B cell (primary cell): ENCODE data around the gene GGN. TPM values are rescaled to one million over a fixed set of nuclear protein-coding genes. Genes with fewer than 3 reads are reported as not detected.
"Not testable (repeated sequence)": the region's sequence is repeated elsewhere in the genome, so short reads cannot be mapped to it uniquely, and the experiment has no call there.

Experiments
- ATAC-seq: fragments of 200-7000 bp; cut with Tn5 transposase; one replicate; pipeline ENCODE4 v1.10.0; 2021; ENCODE audit warnings: low read depth, mild to moderate bottlenecking, moderate number of reproducible peaks, moderate library complexity
- CTCF ChIA-PET: fragments of 350-600 bp; sonication (Branson Sonifier 250); formaldehyde crosslinking; loops from one replicate; lab custom pipeline; 2021; ENCODE audit warnings: antibody characterized with exemption, inconsistent platforms; lab: Charles Lee
- POLR2A ChIA-PET: fragments of 350-600 bp; sonication (Branson Sonifier 250); formaldehyde crosslinking; loops from one replicate; lab custom pipeline; 2021; ENCODE audit warnings: antibody characterized with exemption; lab: Charles Lee
- DNase-seq: peaks from one replicate; pipeline ENCODE4 v3.0.0; 2013
- H2AFZ ChIP-seq: 2 replicates; pipeline ENCODE4 v1.6.1; 2012; ENCODE audit warnings: mild to moderate bottlenecking, low read depth, low read length; ENCODE audit not compliant: insufficient read depth, poor library complexity, severe bottlenecking
- H3K27ac ChIP-seq, 2 donors: 1 replicate in 1 of 2; 2 replicates in 1 of 2; pipeline ENCODE4 v1.5.1; 2012 to 2013; ENCODE audit warnings: low read length in 2 of 2, mild to moderate bottlenecking in 2 of 2, moderate library complexity in 1 of 2
- H3K27me3 ChIP-seq, 4 experiments: fragments of 200-600 bp in 1 of 4; sonication (generic) in 1 of 4; replicated peaks in 1 of 4; 1 replicate in 2 of 4; 2 replicates in 2 of 4; pipeline versions ENCODE4 v1.6.1 to v1.7.0; 2013 to 2016; ENCODE audit warnings: low read length in 3 of 4, mild to moderate bottlenecking in 2 of 4, mixed read lengths in 1 of 4, moderate library complexity in 1 of 4; ENCODE audit not compliant: insufficient read depth in 4 of 4, control insufficient read depth in 3 of 4; ENCODE audit errors: control extremely low read depth in 1 of 4
- H3K36me3 ChIP-seq, 2 experiments: replicated peaks in 1 of 2; 1 replicate in 1 of 2; 2 replicates in 1 of 2; pipeline versions ENCODE4 v1.6.1 to v1.7.1; 2013; ENCODE audit warnings: low read length in 1 of 2; ENCODE audit not compliant: insufficient read depth in 2 of 2, control insufficient read depth in 1 of 2; ENCODE audit errors: control extremely low read depth in 1 of 2, extremely low read depth in 1 of 2
- H3K4me1 ChIP-seq, 2 donors: fragments of 200-600 bp in 1 of 2; sonication (generic) in 1 of 2; 1 replicate in 1 of 2; 2 replicates in 1 of 2; pipeline versions ENCODE4 v1.5.1 to v1.6.1; 2013 to 2017; ENCODE audit warnings: low read length in 2 of 2; ENCODE audit not compliant: control insufficient read depth in 2 of 2, insufficient read depth in 2 of 2
- H3K4me2 ChIP-seq: replicated peaks from 2 replicates; pipeline ENCODE3; 2012; ENCODE audit warnings: mild to moderate bottlenecking, low read depth, low read length; ENCODE audit not compliant: poor library complexity, severe bottlenecking
- H3K4me3 ChIP-seq, 5 experiments: fragments of 200-600 bp in 1 of 5; sonication (generic) in 1 of 5; 1 replicate in 3 of 5; 2 replicates in 2 of 5; pipeline versions ENCODE4 v1.5.1 to v1.7.0; 2011 to 2016; ENCODE audit warnings: low read length in 4 of 5, mild to moderate bottlenecking in 4 of 5, low read depth in 2 of 5, control low read depth in 1 of 5, moderate library complexity in 1 of 5; ENCODE audit not compliant: insufficient read depth in 1 of 5; ENCODE audit errors: control extremely low read depth in 1 of 5, extremely low read depth in 1 of 5
- H3K79me2 ChIP-seq: fragments of 200-600 bp; sonication (generic); one replicate; pipeline ENCODE4 v1.6.0; 2016; ENCODE audit warnings: low read length; ENCODE audit not compliant: control insufficient read depth, insufficient read depth
- H3K9ac ChIP-seq: fragments of 200-600 bp; sonication (generic); 2 replicates; pipeline ENCODE4 v1.6.1; 2017; ENCODE audit warnings: mild to moderate bottlenecking, low read length, moderate library complexity
- H3K9me3 ChIP-seq, 3 donors: one replicate each; pipeline versions ENCODE4 v1.6.1 to v1.7.1; 2013; ENCODE audit warnings: low read length in 2 of 3; ENCODE audit not compliant: control insufficient read depth in 2 of 3, insufficient read depth in 1 of 3; ENCODE audit errors: control extremely low read depth in 1 of 3
- H4K20me1 ChIP-seq: 2 replicates; pipeline ENCODE4 v1.6.0; 2012; ENCODE audit warnings: mild to moderate bottlenecking, low read length; ENCODE audit not compliant: insufficient read depth, control insufficient read depth, poor library complexity, severe bottlenecking
- H3K27ac Mint-ChIP-seq: one replicate; pipeline ENCODE4 v1.8.0; 2021; ENCODE audit warnings: mixed read lengths
- H3K27me3 Mint-ChIP-seq: one replicate; pipeline ENCODE4 v1.8.0; 2021; ENCODE audit warnings: mixed read lengths
- H3K4me1 Mint-ChIP-seq: one replicate; pipeline ENCODE4 v1.8.0; 2021; ENCODE audit warnings: mixed read lengths
- H3K4me3 Mint-ChIP-seq: one replicate; pipeline ENCODE4 v1.8.0; 2021; ENCODE audit warnings: mixed read lengths
- H3K9me3 Mint-ChIP-seq: one replicate; pipeline ENCODE4 v1.8.0; 2022; ENCODE audit warnings: mixed read lengths; ENCODE audit not compliant: insufficient read depth
- CTCF ChIP-seq: fragments of 200-600 bp; IDR thresholded peaks from one replicate; pipeline ENCODE4 v1.8.0; 2022; ENCODE audit warnings: antibody characterized with exemption, mild to moderate bottlenecking
- EZH2 ChIP-seq: IDR thresholded peaks from 2 replicates; pipeline ENCODE4 v1.6.1; 2012; ENCODE audit warnings: borderline replicate concordance, low read depth, mild to moderate bottlenecking, moderate library complexity, low read length; ENCODE audit not compliant: insufficient read depth, poor library complexity, severe bottlenecking
- WGBS: methylation state at CpG from one replicate; pipeline ENCODE4 v1.1.5; 2013; ENCODE audit warnings: missing lambda C conversion rate; ENCODE audit not compliant: insufficient coverage; 5-methylcytosine and 5-hydroxymethylcytosine counted together
- intact Hi-C: fragments of 100-400 bp; cut with micrococcal nuclease; formaldehyde crosslinking; loops from one replicate; pipeline ENCODE4 v1.10.0; 2022
- polyA plus RNA-seq: library from polyadenylated mRNA; depleted of rRNA; stranded (reverse); fragments of >200 nt; gene quantifications from 2 replicates; pipeline ENCODE4 v1.2.3, GENCODE V29; 2012
- total RNA-seq, 2 donors: library from RNA; stranded (reverse); fragments of 120-200 nt in 1 of 2; gene quantifications; 1 replicate in 1 of 2; 2 replicates in 1 of 2; pipeline versions ENCODE4 v1.2.3 to v1.2.4, GENCODE V29; 2013 to 2022

Gene GGN
- total and polyA plus RNA-seq, 2 donors (not counting 1 experiment from before 2014, with no cell fraction given): 0.34 TPM; not detected in 1

- Mint-ChIP-seq H3K9me3 (no peaks in the 10 kb centered on the region), H3K4me1 (peaks cover 6% of the 10 kb centered on the region), H3K27me3 (no peaks in the 10 kb centered on the region), H3K27ac (no peak overlapping the region), H3K4me3 (no peak overlapping the region)
- TF ChIP-seq CTCF: no peak
- TF ChIP-seq EZH2: no peak
- Histone ChIP-seq H3K79me2 (no peaks in the 10 kb centered on the region), H3K4me3 (no peak overlapping the region), H2AFZ (no peak overlapping the region), H3K4me2 (no peak overlapping the region), H3K9me3 (peaks cover 0 to 2% (median 0%) of the 10 kb centered on the region in 3 donors), H3K36me3 (peaks cover 0 to 4% of the 10 kb centered on the region in 2 experiments), H3K4me1 (peaks cover 4 to 7% of the 10 kb centered on the region in 2 donors), H3K27ac (no peak overlapping the region), H3K9ac (no peak overlapping the region), H4K20me1 (no peaks in the 10 kb centered on the region), H3K27me3 (no peaks in the 10 kb centered on the region)
- intact Hi-C loops: no loop called here
- CTCF ChIA-PET: no interaction called here
- no peak for DNase-seq
- POLR2A ChIA-PET: no interaction called here
- no peak for ATAC-seq
- 100% methylated on average over 8 of the region's 8 CpGs for WGBS
Measured at GRCh38 chr19:38412491-38412890, 24.7 kb upstream of the GGN start.

GRCh38 chr19:38411898-38412297, 24.1 kb upstream of the GGN start:
- H3K79me2 ChIP-seq, H3K4me3 ChIP-seq, ATAC-seq, H3K4me1 ChIP-seq, H3K4me2 ChIP-seq, H3K9me3 ChIP-seq, H3K9me3 Mint-ChIP-seq, H3K27me3 Mint-ChIP-seq, DNase-seq, intact Hi-C loops, H3K27me3 ChIP-seq, H2AFZ ChIP-seq, H4K20me1 ChIP-seq, H3K4me3 Mint-ChIP-seq, H3K9ac ChIP-seq, H3K36me3 ChIP-seq, H3K4me1 Mint-ChIP-seq, H3K27ac Mint-ChIP-seq, H3K27ac ChIP-seq: not testable (repeated sequence)
- POLR2A ChIA-PET: interaction anchor here (1.3 kb wide), 1 partner anchor 9 kb away, joined by 4 read pairs; the partner anchor contains the start of gene FAM98C
- CTCF ChIA-PET: interaction anchor here (0.6 kb wide), 1 partner anchor 222 kb away, joined by 3 read pairs; no protein-coding TSS in a partner anchor
- WGBS: 100% methylated on average over 5 of the region's 5 CpGs
